ENCODE results near the gene CDYL.

Gene CDYL, protein sequence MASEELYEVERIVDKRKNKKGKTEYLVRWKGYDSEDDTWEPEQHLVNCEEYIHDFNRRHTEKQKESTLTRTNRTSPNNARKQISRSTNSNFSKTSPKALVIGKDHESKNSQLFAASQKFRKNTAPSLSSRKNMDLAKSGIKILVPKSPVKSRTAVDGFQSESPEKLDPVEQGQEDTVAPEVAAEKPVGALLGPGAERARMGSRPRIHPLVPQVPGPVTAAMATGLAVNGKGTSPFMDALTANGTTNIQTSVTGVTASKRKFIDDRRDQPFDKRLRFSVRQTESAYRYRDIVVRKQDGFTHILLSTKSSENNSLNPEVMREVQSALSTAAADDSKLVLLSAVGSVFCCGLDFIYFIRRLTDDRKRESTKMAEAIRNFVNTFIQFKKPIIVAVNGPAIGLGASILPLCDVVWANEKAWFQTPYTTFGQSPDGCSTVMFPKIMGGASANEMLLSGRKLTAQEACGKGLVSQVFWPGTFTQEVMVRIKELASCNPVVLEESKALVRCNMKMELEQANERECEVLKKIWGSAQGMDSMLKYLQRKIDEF

DNA sequence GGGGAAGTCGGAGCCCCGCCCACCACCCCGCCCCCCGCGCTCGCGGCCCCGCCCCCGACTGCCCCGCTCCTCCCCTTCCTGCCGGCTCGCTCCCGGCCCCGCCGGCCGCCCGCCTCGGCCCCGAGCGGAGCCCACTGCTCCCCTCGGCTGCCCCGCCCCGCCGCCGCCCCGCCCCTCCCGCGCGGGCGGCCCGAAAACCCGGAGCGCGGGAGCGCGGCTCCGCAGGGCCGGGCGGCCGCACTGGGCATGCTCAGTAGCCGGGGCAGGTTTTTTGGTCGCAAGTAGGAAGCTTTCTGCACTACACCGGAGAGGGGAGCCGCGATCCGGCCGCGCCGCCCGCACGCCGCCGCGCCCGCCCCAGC lies at the start of gene CDYL:
Gene CDYL, plus strand, starts transcription at position 274 of the 362 bp plus-strand sequence. CDS start 380 bp downstream, outside the sequence.
- peak; percentile 68 to 88 (median 75) for DNase-seq

DNA sequence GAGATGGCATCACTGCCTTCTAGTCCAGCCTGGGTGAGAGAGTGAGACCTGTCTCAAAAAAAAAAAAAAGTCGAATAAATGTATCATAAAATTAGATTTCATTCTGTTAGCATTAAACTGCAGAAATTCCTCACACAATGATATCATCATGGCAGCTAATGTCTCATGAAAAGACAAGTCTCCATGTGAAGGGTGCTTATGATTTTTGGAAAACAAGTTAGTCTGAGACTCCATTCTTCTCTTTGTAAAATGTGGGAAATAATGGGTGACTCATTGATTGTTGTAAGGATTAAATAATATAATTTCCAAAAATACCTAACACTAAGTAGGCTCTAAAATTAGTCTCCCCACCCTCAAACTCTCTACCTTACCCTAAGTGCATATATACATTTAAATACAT lies 49.6 kb upstream of the CDYL start:
- DNase-seq: no peak

DNA sequence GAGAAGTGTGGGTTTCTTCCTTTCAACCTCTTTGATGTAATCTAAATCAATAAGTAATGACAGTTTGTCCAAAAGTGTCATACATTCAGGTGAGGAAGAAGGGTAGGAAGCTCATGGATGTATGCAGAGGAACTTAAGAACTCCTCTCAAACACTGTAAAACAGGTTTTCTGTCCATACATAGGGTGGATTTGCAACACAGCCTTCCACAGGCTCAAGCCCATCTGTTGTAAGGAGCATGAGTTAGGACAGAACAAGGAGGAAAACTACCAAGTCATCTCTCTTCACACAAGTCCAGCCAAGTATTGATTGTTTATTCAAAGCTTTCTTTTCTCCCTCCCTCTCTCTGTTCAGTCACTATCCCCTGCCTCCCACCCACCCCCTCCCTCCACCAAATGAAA lies 49.0 kb upstream of the CDYL start:
- no peak for DNase-seq

DNA sequence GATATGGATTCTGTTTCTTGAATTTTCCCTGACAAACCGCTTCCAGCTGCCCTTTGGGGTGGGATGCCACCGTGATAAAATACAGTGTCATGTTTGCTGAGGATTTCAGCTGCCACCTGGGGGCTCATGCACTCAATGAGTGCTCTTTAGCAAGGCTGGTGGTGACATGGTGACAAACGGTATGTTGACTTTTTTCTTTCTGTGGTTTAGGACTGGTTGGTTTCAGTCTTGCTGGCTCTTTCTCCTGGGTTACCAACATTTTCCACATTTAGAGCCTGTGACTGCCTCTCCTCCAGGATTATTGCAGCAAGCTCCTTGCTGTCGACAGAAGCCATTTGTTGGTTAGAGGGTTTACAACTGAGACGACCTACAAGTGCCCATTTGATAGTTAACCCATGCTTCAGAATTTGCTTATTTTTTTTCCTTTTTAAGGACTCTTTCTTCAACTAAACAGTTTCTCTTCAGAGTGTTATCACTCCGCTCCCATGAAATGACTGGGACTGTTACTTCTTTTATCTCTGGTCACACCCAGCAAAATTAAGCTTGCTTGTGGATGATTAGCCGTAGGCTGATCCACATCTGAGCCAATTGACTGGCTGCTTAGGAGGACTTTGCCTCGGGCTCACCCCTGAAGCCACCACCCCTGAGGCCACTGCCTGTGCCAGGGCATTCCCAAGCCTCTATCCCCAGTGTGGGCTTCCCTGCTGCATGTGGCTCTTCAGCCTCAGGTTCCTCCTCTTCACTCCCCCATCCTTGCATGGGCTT lies 48.4 kb upstream of the CDYL start:
- no peak for DNase-seq

DNA sequence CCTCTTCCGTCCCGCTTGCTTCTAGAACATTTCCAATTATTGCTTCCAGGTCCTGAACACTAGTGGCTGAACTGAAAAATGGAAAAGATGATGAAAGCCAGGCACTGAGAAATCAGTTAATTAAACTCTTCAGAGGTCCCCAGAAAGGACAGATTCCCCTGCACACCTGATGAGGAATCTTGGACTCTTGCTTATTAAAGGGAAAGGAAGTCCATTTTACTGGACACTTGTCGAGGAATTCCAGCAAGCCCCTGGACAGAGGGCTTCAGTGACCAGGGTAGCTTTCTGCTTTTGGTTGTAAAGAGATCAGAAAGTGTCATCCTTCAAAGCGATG lies 47.8 kb upstream of the CDYL start:
- no peak for DNase-seq

DNA sequence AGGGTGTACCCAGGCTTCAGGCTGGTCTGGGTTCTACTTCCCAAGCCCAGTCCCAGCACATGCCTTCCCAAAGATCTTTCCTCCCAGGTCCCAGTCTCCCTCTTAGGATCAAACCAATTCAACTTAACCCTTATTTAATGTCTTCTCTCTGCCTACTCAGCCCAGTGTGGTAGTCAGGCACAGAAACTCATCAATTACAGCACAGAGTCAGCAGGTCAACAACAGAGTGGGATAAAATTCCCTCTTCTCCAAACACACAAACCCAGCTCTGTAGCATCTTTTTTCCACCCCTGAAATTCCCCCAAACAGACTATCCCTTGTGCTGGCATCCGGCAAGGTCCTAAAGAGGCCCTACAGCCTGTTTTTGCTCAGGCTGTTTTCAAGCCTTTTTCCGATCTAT lies 47.3 kb upstream of the CDYL start:
- DNase-seq: no peak

DNA sequence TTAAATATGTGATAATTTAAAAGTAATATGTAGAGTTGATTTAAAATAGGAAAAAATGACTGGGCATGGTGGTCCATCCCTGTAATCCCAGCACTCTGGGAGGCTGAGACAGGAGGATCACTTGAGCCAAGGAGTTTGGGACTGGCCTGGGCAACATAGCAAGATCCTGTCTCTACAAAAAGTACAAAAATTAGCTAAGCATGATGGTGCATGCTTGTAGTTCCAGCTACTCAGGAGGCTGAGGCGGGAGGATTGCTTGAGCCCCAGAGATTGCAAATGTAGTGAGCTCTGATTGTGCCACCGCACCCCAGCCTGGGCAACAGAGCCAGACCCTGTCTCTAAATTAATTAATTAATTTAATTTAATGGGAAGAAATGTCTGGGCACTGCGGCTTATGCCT lies 44.2 kb upstream of the CDYL start:
- DNase-seq: no peak

DNA sequence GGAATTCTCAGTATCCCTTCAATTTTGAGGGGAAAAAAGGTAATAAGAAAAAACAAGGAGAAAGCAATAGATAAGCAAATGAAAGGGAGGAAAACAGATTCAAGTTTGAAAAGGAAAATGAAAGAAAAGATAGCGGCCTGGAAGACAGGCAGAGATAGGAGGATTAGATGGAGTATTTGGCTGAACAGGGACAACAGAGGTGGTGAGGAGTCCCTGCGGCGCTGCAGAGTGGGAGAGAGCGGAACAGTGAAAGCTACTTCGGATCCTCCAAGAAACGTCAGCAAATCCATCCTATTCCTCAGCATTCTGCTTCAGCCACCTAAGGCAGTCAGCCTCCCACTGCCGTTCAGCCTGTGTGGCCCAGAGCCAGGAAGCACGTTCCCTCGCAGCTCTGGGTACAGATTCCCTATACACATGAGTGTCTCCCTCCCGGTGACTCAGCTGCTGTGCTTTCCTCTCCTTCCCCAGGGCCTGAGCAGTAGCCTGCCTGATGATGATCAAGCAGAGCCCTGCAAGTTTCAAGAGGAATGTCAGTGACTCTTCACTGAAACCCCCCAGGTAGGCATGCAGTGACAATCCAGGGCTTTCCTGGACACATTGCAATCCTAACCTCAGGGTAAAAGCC lies 43.4 kb upstream of the CDYL start:
- no peak for DNase-seq

DNA sequence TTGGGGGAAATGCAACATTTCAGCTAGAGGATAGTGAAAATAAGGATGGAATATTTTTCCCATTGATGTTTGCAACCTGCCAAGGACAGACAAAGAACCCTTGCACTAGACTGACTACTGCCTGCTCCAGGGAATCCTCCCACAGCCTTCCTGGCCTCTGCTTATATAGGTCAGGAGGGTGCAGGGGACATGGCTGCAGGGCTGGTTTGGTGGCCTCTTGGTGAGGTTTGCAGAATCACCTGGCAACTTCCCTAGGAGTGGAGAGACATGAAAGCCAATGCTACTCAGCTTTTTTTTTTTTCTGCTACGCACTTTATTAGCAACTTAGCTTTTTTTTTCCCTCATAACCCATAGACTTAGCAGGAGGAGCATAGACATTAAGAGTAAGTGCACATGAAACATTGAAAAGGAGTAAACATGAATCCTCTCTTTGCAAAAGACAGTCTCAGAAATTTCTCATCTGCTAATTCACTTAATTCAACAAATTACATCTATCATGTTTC lies 39.8 kb upstream of the CDYL start:
- DNase-seq: no peak

DNA sequence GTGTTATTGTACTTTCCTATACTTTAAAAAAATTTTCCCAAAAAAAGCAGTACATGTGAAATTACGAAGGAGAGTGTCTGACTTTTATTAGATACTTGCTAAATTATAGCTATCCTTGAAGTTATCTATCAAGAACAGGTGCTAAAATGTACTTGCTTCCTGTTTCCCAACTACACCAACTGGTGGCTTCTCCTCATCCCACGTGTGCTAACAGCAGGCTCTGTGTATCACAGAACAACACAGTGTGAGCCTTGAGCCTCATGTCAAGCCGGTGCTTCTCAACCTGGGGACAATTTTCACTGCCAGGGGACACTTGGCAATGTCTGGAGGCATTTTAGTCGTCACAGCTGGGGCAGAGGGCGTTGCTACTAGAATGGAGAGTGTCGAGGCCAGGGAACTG lies 36.2 kb upstream of the CDYL start:
- no peak for DNase-seq

DNA sequence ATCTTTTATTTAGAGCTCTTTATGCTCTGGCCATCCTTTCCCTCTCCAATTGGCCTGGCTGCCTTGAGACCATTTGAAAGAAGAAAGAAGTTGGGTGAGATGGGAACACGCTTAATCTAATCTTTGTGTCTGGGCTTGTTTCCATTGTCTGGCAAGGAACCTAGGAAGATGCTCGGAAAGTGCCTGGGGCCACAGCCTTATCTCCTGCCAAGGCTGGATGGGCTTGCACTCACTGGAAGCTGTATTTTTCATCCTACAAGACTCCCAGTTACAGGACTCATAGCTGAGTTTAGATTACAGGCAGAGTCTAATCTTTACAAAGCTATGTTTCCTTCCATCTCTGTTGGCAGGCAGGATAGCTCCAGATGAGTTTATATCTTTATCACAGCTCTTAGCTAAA lies 33.1 kb upstream of the CDYL start:
- no peak for DNase-seq

DNA sequence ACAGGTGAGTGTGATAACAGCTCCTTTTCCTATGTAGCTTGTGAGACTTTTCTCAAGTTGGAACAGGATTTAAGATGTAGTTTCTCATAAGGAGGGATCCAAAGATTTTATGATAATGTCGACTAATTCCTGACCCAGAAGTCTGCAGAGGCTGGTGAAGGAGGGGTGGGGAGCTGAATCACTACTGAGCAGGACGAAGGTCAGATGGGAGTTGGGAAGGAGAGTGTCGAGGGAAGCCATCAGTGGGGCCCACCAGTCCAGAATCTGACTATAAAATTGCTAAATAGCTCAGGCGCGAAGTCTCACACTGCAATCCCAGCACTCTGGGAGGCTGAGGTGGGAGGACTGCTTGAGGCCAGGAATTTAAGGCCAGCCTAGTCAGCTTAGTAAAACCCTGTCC lies 32.3 kb upstream of the CDYL start:
- no peak for DNase-seq

DNA sequence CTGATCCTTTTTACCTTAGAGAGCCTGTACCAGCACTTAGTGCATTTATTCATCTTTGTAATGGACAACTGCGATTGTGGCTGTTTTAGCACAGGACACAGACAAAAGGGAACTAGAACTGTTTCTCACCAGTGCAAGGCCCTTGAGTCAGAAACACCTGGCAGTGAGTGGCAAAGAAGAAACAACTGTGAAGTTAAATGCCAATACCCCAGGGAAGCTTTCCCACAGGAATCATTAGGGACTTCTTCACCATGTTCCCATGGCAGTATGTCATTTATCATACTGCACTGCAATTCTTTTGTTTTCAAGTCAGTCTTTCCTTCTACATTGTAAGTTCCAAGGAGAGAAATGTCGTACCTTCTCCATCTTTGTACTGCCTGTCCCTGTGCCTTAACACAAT lies 28.6 kb upstream of the CDYL start:
- no peak for DNase-seq

DNA sequence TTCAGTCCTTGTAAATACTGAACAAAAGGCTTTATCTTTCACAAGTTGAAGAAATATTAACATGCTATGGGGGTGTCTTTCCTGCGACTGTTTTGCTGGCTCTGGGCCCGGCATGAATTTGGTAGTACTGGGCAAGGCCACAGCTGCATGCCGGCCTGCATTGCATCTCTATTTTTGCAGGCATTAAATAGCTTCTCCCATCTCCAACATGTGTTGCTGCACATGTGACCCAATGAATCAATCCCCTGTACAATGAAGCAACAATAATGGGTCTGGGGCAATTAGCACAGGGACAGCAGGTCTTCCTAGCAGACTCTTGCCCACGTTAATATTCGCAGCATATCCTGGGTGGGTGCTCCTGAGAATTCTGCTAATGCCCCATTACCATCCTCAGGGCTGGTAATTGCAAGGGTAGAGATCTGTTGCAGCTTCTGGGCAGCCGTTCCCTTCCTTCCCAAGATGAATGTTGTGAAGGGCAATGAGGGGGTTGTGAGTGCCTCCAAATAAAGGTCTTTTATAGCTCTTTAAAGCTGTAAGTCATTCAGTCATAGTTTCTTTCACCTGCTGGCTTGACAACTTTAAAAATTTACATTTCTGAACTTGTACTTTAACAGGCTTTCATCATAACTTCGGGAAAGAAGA lies 24.3 kb upstream of the CDYL start:
- DNase-seq: no peak

DNA sequence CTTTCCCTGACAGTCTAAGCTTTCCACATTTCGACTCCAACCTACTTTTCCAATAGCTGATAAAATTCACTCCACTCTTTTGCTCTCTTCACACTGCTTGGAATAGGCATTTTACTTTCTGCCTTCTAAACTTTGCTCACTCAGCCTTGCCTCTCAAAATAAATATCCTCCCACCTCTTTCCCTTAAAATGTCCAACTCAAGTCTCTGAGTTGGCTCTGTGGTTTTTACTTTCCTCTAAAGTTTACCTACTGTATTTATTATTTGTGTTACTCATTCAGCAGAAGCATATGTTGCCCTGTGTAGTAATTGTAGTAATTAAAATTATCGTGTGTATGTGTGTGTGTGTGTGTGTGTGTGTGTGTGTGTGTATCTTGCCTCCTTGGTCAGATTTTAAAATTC lies 20.0 kb upstream of the CDYL start:
- no peak for DNase-seq

DNA sequence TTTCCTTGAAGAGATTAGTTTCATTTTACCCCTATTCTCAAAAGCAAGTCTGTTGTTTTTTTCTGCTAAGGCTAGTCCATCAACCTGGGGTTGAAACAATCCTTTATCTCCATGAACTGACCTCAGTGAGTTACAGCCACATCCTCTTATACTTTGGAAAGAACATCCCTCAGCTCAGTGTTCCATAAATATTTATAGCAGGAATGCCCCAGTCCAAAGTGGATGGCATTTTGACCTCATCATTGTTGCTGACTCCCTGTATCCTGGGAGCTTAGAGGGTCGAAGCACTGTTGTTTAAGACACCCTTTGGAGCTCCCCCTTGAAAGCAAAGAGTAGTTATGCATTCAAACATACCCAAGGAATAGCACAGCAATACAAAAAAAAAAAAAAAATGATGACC lies 16.2 kb upstream of the CDYL start:
- DNase-seq: no peak

DNA sequence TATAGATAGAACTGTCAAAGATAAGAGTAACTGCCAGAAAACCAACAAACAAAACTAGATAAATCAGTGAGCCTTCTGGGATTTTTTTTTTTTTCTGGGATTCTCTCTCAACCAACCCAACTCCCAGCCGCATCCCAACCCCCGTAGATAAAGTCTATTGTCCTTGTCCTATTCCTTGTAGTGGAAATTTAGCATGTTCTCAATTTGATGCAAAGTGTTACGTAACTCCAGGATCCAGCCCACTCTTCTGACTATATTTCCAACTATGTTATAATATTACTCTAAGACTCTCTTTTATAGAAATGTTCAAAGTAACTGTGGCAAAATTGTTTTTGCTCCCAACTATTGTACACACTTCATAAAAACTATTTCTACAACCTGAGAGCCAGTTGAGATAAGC lies 15.4 kb upstream of the CDYL start:
- no peak for DNase-seq

DNA sequence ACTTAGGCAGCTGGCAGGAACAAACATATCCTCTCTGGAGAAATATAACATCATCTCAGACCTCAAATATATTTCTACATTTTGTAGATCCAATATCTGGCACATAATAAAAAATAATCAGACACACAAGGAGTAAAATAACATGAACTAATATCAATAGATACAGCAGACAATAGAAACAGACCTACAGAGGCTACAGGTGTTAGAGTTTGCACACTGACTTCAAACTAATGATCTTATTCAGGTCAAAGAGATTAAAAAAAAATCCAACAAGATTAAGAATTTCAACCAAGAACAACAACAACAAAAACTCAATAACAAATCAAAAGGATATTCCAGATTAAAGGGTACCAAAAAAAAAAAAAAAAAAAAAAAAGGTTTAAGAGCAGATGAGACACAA lies 13.9 kb upstream of the CDYL start:
- DNase-seq: no peak

DNA sequence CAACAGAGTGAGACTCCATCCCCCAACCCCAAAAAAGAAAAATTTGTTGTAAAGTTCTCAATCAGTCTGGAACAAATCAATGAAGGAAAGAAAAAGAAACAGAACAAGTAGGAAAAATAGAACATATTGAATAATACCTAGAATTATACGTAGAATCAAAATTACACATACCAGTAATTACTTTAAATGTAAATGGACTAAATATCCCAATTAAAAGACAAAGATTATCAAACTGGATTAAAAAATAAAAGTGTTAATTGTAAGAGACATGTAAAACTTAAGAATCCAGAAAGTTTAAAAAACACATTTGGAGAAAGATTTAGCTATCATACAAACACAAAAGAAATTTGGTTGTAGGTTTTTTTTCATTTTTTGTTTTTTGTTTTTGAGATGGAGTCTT lies 12.3 kb upstream of the CDYL start:
- DNase-seq: no peak

DNA sequence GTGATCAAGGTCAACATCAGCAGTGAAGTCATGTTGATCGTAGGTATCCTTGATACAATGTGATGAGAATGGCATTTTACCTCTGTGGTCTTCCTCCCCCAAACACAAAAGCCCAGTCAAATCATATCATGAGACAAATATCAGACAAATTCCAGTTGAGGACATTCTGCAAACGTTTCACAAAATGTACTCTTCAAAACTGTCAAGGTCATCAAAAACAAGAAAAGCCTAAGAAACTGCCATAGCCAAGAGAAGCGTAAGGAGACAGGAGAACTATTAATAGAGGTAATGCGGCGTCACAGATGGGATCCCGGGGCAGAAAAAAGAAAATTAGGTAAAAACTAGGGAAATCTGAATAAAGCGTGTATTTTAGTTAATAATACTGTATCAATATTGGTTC lies 7.4 kb upstream of the CDYL start:
- DNase-seq: no peak

DNA sequence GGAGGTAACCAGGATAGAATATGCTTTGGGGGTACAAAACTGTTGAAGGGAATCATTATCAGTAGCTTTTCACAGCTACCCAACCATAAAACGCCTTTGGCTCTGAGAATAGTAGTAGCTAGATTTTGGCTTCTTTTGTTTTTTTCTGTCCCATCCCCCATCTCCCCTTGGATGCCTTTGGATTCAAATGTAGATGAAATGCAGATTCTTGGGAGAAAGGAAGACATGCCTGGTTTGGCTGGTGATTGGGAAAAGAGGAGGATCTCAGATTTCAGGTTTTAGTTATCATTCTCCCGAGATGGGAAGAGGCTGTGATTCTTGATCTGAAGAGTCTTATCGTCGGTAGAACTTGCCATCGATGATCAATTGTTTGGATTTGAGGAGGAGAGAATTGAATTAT lies 3.5 kb upstream of the CDYL start:
- DNase-seq: no peak

DNA sequence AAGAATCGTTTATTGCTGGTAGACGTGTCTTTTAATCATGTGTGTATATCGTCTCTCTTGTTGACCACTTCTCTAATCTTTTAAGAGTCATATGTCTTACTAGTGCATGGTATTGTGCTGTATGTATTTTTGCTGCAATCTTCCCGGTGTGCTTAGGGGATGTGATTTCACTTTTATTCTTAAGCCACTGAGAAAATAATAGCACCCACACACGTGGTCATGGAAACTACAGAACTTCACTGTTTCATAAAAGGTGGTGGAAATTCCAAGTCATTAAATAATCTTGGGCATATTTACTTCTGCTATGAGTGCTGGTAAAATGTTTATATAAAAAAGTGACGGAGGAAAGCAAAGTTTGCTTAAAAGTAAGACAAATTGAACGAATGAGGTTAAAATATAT lies 3.0 kb upstream of the CDYL start:
- DNase-seq: no peak

DNA sequence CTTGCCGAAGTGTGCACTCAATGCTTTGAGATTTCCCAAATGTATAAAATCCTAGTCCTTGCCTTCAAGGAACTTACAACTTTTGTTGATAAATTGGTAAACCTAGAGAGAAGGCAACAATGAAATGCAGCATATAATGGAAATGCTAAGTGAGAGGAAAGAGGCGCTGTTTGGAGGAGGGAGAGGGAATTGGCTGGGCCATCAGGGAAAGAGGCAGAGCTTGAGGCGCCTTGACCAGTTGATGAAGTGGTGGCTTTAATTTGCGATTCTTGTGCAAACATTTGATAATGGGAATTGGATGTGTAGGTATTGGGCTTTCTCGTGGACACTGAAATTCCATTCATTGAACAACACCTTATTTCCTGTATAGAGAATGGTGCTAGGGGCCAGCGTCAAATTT lies 1.9 kb upstream of the CDYL start:
- no peak for DNase-seq
